H1 (cell line): Measurements from ENCODE around the gene UBQLN4. TPM values are rescaled to one million over a fixed set of nuclear protein-coding genes. Genes with fewer than 3 reads are reported as not detected.

Experiments used
- ASH2L ChIP-seq: fragments of 200-600, 300-600 bp; sonication (generic); IDR thresholded peaks from one replicate; pipeline ENCODE4 v1.7.1; 2017; ENCODE audit warnings: low read length
- CEBPB ChIP-seq: IDR thresholded peaks from 2 replicates; pipeline ENCODE4 v1.6.1; 2012; ENCODE audit warnings: low read depth, low read length
- CREB1 ChIP-seq: IDR thresholded peaks from 2 replicates; pipeline ENCODE4 v1.6.1; 2012; ENCODE audit warnings: inconsistent platforms
- CTBP2 ChIP-seq: IDR thresholded peaks from 2 replicates; pipeline ENCODE4 v1.7.0; 2011; ENCODE audit warnings: borderline replicate concordance, mild to moderate bottlenecking, moderate library complexity, mixed read lengths, low read length; ENCODE audit not compliant: insufficient read depth, insufficient read length
- EGR1 ChIP-seq: IDR thresholded peaks from 2 replicates; pipeline ENCODE4 v1.6.1; 2011; ENCODE audit warnings: low read depth, low read length, borderline replicate concordance
- EP300 ChIP-seq, 2 experiments: IDR thresholded peaks; 1 replicate in 1 of 2; 2 replicates in 1 of 2; pipeline ENCODE4 v1.6.1; 2011 to 2012; ENCODE audit warnings: low read depth in 2 of 2, low read length in 2 of 2, mild to moderate bottlenecking in 2 of 2, borderline replicate concordance in 1 of 2, inconsistent platforms in 1 of 2, moderate library complexity in 1 of 2
- GABPA ChIP-seq: IDR thresholded peaks from 2 replicates; pipeline ENCODE4 v1.6.1; 2011; ENCODE audit warnings: mild to moderate bottlenecking, low read length, moderate library complexity, borderline replicate concordance; ENCODE audit not compliant: insufficient read depth
- HDAC6 ChIP-seq: IDR thresholded peaks from one replicate; pipeline ENCODE4 v1.7.1; 2012; ENCODE audit warnings: low read depth, mild to moderate bottlenecking, inconsistent platforms, low read length, moderate library complexity
- MAFK ChIP-seq: IDR thresholded peaks from 2 replicates; pipeline ENCODE4 v1.6.1; 2012; ENCODE audit warnings: low read depth, mild to moderate bottlenecking, improper control_type of control experiment, low read length
- POLR2AphosphoS5 ChIP-seq: IDR thresholded peaks from 2 replicates; pipeline ENCODE4 v1.6.1; 2011; ENCODE audit warnings: low read depth, low read length
- RAD21 ChIP-seq, 2 experiments: IDR thresholded peaks in 1 of 2; conservative IDR thresholded peaks in 1 of 2; 2 replicates each; pipeline ENCODE4 v1.6.1; 2011; ENCODE audit warnings: low read depth in 2 of 2, low read length in 2 of 2, improper control_type of control experiment in 1 of 2, inconsistent platforms in 1 of 2, mild to moderate bottlenecking in 1 of 2, moderate library complexity in 1 of 2
- SIN3A ChIP-seq, 2 experiments: IDR thresholded peaks in 1 of 2; conservative IDR thresholded peaks in 1 of 2; 2 replicates each; pipeline ENCODE4 v1.6.1; 2011 to 2012; ENCODE audit warnings: low read length in 2 of 2, improper control_type of control experiment in 1 of 2, low read depth in 1 of 2, mild to moderate bottlenecking in 1 of 2
- SP2 ChIP-seq: IDR thresholded peaks from 2 replicates; pipeline ENCODE4 v1.6.1; 2012; ENCODE audit warnings: mild to moderate bottlenecking, low read length, inconsistent platforms
- SP4 ChIP-seq: IDR thresholded peaks from 2 replicates; pipeline ENCODE4 v1.6.1; 2012; ENCODE audit warnings: low read length, inconsistent platforms
- SRF ChIP-seq: IDR thresholded peaks from 2 replicates; pipeline ENCODE4 v1.6.1; 2011; ENCODE audit warnings: mild to moderate bottlenecking, low read depth, low read length, moderate library complexity
- polyA plus RNA-seq, 7 experiments: library from polyadenylated mRNA; depleted of rRNA in 3 of 7; stranded (reverse) in 5 of 7; unstranded in 2 of 7; fragments of >200 nt in 5 of 7; fragments of 200-250 nt in 2 of 7; gene quantifications; 1 replicate in 5 of 7; 2 replicates in 1 of 7; 4 replicates in 1 of 7; pipeline versions ENCODE4 v1.2.1 to v1.2.3, GENCODE V29; 2011 to 2013; ENCODE audit warnings: missing spikeins in 2 of 7, mixed read lengths in 2 of 7
- total RNA-seq: library from RNA; stranded (reverse); fragmentation: NEBNext Ultra II Directional; extraction: Animal tissue kit (Norgen Biotek cat#: 25700); gene quantifications from 2 replicates; pipeline ENCODE4 v1.2.1, GENCODE V29; 2021
- TF ChIP-seq, protein P1 (sequence below): IDR thresholded peaks from 2 replicates; pipeline ENCODE4 v1.6.1; 2011; ENCODE audit warnings: low read length, improper control_type of control experiment
- TF ChIP-seq, protein P2 (sequence below): IDR thresholded peaks from 2 replicates; pipeline ENCODE4 v1.6.1; 2012; ENCODE audit warnings: inconsistent platforms

Gene UBQLN4
- total and polyA plus RNA-seq, 2 of the 8 experiments (the other 6 are each of a cell fraction or from before 2014, with no cell fraction given) = 37.7 to 52.0 TPM

DNA sequence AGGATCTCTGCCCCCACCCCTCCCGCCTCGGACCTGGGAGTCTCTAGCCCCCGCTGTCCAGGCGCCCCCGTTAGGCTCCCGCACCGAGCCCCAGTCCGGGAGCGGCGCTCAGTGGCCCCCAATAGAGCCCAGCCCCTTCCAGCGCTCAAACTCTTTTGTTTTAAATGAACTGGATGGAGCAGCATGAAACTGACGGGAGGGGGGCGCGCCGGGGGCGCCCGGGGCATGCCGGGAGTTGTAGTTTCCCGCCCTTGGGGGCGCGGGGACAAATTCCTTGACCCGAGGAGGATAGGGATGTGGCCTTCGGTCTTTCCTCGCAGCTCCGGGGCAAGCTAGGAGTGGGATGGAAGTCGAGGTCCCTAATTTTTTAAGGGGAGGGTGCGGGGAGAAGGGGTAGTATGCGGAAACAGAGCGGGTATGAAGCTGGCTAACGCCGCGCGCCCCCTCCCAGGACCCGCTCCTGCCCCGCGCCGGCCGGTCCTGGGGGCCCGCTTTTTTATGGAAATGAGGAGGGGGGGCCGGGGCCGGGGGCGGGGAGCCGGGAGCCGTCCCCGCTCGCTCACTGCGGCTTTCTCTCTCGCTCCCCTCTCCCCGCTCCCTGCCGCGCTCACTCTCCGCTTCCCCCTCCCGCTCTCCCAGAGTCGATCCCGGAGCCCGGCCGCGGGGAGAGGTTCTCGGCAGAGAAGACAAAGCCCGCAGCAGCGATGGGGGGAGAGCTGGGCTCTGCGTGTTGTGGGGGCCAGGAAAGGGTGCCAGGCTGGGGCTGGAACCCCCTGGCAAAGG, 28.9 kb upstream of the UBQLN4 start, which contains the start of gene MEX3A (continued):
- no peak for TF ChIP-seq GABPA
- TF ChIP-seq SP2 = no peak
- TF ChIP-seq POLR2AphosphoS5 = peak; percentile 88
- no peak for TF ChIP-seq MAFK
- TF ChIP-seq CEBPB = no peak
- TF ChIP-seq RAD21 (IDR thresholded peaks at IDR 0.05 in 1 of 2, conservative IDR thresholded peaks at IDR 0.05 in 1 of 2; ENCODE audit: low read depth in 2 of 2, low read length in 2 of 2) = no peak
- peak; percentile 51 to 95; a peak in 2 of 4 replicates for TF ChIP-seq SIN3A (conservative IDR thresholded peaks at IDR 0.05 in 1 of 2, IDR thresholded peaks at IDR 0.05 in 1 of 2; ENCODE audit: low read depth in 1 of 2, low read length in 2 of 2)
- TF ChIP-seq CTBP2 = peak; percentile 55
- TF ChIP-seq, protein P1, sequence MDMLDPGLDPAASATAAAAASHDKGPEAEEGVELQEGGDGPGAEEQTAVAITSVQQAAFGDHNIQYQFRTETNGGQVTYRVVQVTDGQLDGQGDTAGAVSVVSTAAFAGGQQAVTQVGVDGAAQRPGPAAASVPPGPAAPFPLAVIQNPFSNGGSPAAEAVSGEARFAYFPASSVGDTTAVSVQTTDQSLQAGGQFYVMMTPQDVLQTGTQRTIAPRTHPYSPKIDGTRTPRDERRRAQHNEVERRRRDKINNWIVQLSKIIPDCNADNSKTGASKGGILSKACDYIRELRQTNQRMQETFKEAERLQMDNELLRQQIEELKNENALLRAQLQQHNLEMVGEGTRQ = no peak
- peak; percentile 47; the same call in 1 of the 2 replicates for TF ChIP-seq CREB1
- TF ChIP-seq HDAC6 = no peak
- TF ChIP-seq SP4 = no peak; the same call in 1 of the 2 replicates
- peak in 1 of 2 experiments; percentile 60; a peak in 1 of 3 replicates for TF ChIP-seq EP300 (IDR thresholded peaks at IDR 0.05; ENCODE audit: borderline replicate concordance in 1 of 2, low read depth in 2 of 2, low read length in 2 of 2)
- TF ChIP-seq SRF = no peak
- TF ChIP-seq, protein P2, sequence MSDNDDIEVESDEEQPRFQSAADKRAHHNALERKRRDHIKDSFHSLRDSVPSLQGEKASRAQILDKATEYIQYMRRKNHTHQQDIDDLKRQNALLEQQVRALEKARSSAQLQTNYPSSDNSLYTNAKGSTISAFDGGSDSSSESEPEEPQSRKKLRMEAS = peak; percentile 36
- TF ChIP-seq EGR1 = peak; percentile 82
- TF ChIP-seq ASH2L = peak; percentile 76
